HepG2 (cell line): ENCODE data around the gene ARPC1A. TPM values are rescaled to one million over a fixed set of nuclear protein-coding genes. Genes with fewer than 3 reads are reported as not detected.

Source experiments
- ATAC-seq: fragments of 200-7000 bp; cut with Tn5 transposase; 3 replicates; pipeline ENCODE4 v1.9.1; 2020; ENCODE audit warnings: mild to moderate bottlenecking, moderate library complexity
- BruUV-seq: library from RNA; stranded (reverse); fragments of 400-500 nt; replicated peaks from 2 replicates; lab custom pipeline; 2021; lab: Mats Ljungman, UMichigan
- CTCF ChIA-PET: fragments of 300-600 bp; formaldehyde crosslinking; extraction: SDS; loops from one replicate; lab custom pipeline; 2021; ENCODE audit warnings: low total read pairs, inconsistent platforms, low intra/inter-chr PET ratio; lab: Yijun Ruan, JAX
- POLR2A ChIA-PET: fragments of 350-600 bp; sonication (Branson Sonifier 250); formaldehyde crosslinking; loops from one replicate; lab custom pipeline; 2020; ENCODE audit warnings: antibody characterized with exemption, inconsistent platforms; lab: Yijun Ruan, JAX
- DNase-seq: peaks from one replicate; pipeline ENCODE4 v3.0.0-alpha.2; 2015; ENCODE audit warnings: low spot score
- FAIRE-seq: peaks from 3 replicates; lab custom pipeline; 2011; peaks lifted over from hg19 to GRCh38; lab: Jason Lieb, UNC
- H2AFZ ChIP-seq: one replicate; pipeline ENCODE4 v1.6.1; 2011; ENCODE audit warnings: low read length, inconsistent platforms
- H3K27ac ChIP-seq: fragments of 300-600 bp; 3 replicates; pipeline ENCODE4 v1.8.0; 2011; ENCODE audit warnings: mixed run types, mild to moderate bottlenecking, mixed read lengths, low read length, inconsistent platforms; ENCODE audit not compliant: insufficient read depth; ENCODE audit errors: extremely low read length
- H3K27me3 ChIP-seq, 2 experiments: fragments of 200-600 bp in 1 of 2; 2 replicates in 1 of 2; 3 replicates in 1 of 2; pipeline versions ENCODE4 v1.6.0 to v1.8.0; 2011; ENCODE audit warnings: low read length in 2 of 2, mild to moderate bottlenecking in 2 of 2, moderate library complexity in 2 of 2, inconsistent platforms in 1 of 2; ENCODE audit not compliant: insufficient read depth in 2 of 2, control insufficient read depth in 1 of 2
- H3K36me3 ChIP-seq, 2 experiments: fragments of 200-600 bp in 1 of 2; replicated peaks in 1 of 2; 2 replicates in 1 of 2; 3 replicates in 1 of 2; pipeline versions ENCODE4 v1.5.1 to v1.8.0; 2011; ENCODE audit warnings: low read length in 2 of 2, inconsistent platforms in 1 of 2; ENCODE audit not compliant: insufficient read depth in 2 of 2, control insufficient read depth in 1 of 2
- H3K4me1 ChIP-seq: 2 replicates; pipeline ENCODE4 v1.5.1; 2012; ENCODE audit warnings: low read length, inconsistent platforms; ENCODE audit not compliant: insufficient read depth
- H3K4me2 ChIP-seq: 2 replicates; pipeline ENCODE4 v1.6.0; 2011; ENCODE audit warnings: low read depth, low read length, inconsistent platforms
- H3K4me3 ChIP-seq, 3 experiments: fragments of 200-600 bp in 1 of 3; sonication (generic), shearing (Covaris generic) in 1 of 3; replicated peaks in 1 of 3; 2 replicates each; pipeline ENCODE4 v1.5.1; 2011 to 2016; ENCODE audit warnings: low read length in 3 of 3, inconsistent platforms in 2 of 3, low read depth in 2 of 3, mild to moderate bottlenecking in 2 of 3, control low read depth in 1 of 3, mixed read lengths in 1 of 3; ENCODE audit not compliant: insufficient read depth in 1 of 3
- H3K79me2 ChIP-seq: one replicate; pipeline ENCODE4 v1.6.1; 2011; ENCODE audit warnings: low read length, inconsistent platforms; ENCODE audit not compliant: insufficient read depth
- H3K9ac ChIP-seq: 2 replicates; pipeline ENCODE4 v1.6.0; 2011; ENCODE audit warnings: mild to moderate bottlenecking, low read depth, low read length, inconsistent platforms; ENCODE audit not compliant: insufficient read depth
- H3K9me3 ChIP-seq: 2 replicates; pipeline ENCODE4 v1.5.1; 2012; ENCODE audit warnings: mild to moderate bottlenecking, low read length
- H4K20me1 ChIP-seq: 2 replicates; pipeline ENCODE4 v1.6.0; 2011; ENCODE audit warnings: inconsistent platforms, mild to moderate bottlenecking, low read length, moderate library complexity; ENCODE audit not compliant: insufficient read depth
- ASH2L ChIP-seq: fragments of 300-600, 200-600 bp; sonication (generic); IDR thresholded peaks from 2 replicates; pipeline ENCODE4 v1.7.0; 2017; ENCODE audit warnings: low read depth, mild to moderate bottlenecking, moderate library complexity, mixed read lengths, low read length; ENCODE audit not compliant: insufficient read length
- ERF ChIP-seq: IDR thresholded peaks from 2 replicates; pipeline ENCODE4 v1.6.1; 2018; ENCODE audit warnings: missing biosample characterization, missing genetic modification reagents
- GLMP ChIP-seq: sonication (generic); formaldehyde crosslinking; IDR thresholded peaks from 2 replicates; pipeline ENCODE4 v1.9.0; 2021; ENCODE audit warnings: missing genetic modification reagents, mild to moderate bottlenecking, borderline replicate concordance
- MED1 ChIP-seq: sonication (generic); formaldehyde crosslinking; IDR thresholded peaks from 2 replicates; pipeline ENCODE4 v1.4.0; 2020; ENCODE audit warnings: missing genetic modification reagents
- MXD4 ChIP-seq: IDR thresholded peaks from 2 replicates; pipeline ENCODE4 v1.6.1; 2016; ENCODE audit warnings: mild to moderate bottlenecking, missing biosample characterization, missing genetic modification reagents
- SP4 ChIP-seq: sonication (generic); formaldehyde crosslinking; IDR thresholded peaks from 2 replicates; pipeline ENCODE4 v1.8.1; 2023; ENCODE audit warnings: mild to moderate bottlenecking, missing genetic modification reagents
- ZBTB38 ChIP-seq: sonication (generic); formaldehyde crosslinking; IDR thresholded peaks from 2 replicates; pipeline ENCODE4 v1.5.1; 2020; ENCODE audit warnings: mild to moderate bottlenecking, missing genetic modification reagents
- ZMYM4 ChIP-seq: sonication (generic); formaldehyde crosslinking; IDR thresholded peaks from 2 replicates; pipeline ENCODE4 v1.8.1; 2023; ENCODE audit warnings: mild to moderate bottlenecking, missing genetic modification reagents
- ZNF230 ChIP-seq: sonication (generic); formaldehyde crosslinking; IDR thresholded peaks from 2 replicates; pipeline ENCODE4 v1.4.0; 2020; ENCODE audit warnings: mild to moderate bottlenecking, missing genetic modification reagents
- ZNF441 ChIP-seq: sonication (generic); formaldehyde crosslinking; IDR thresholded peaks from 2 replicates; pipeline ENCODE4 v1.7.0; 2021; ENCODE audit warnings: missing genetic modification reagents, borderline replicate concordance
- ZNF451 ChIP-seq: sonication (generic); formaldehyde crosslinking; IDR thresholded peaks from 2 replicates; pipeline ENCODE4 v1.5.0; 2020; ENCODE audit warnings: mild to moderate bottlenecking, missing genetic modification reagents
- ZNF510 ChIP-seq: sonication (generic); formaldehyde crosslinking; IDR thresholded peaks from 2 replicates; pipeline ENCODE4 v1.4.0; 2020; ENCODE audit warnings: low read depth, mild to moderate bottlenecking, missing genetic modification reagents
- ZNF569 ChIP-seq: sonication (generic); formaldehyde crosslinking; IDR thresholded peaks from 2 replicates; pipeline ENCODE4 v1.5.0; 2020; ENCODE audit warnings: mild to moderate bottlenecking, missing genetic modification reagents, moderate library complexity, borderline replicate concordance
- ZNF629 ChIP-seq: sonication (generic); formaldehyde crosslinking; conservative IDR thresholded peaks from 2 replicates; pipeline ENCODE4 v1.5.0; 2020; ENCODE audit warnings: missing genetic modification reagents
- ZNF788 ChIP-seq: sonication (generic); formaldehyde crosslinking; IDR thresholded peaks from 2 replicates; pipeline ENCODE4 v1.5.0; 2020; ENCODE audit warnings: mild to moderate bottlenecking, missing genetic modification reagents, borderline replicate concordance
- ZSCAN9 ChIP-seq: IDR thresholded peaks from 2 replicates; pipeline ENCODE4 v1.6.1; 2016; ENCODE audit warnings: borderline replicate concordance
- WGBS: methylation state at CpG from one replicate; pipeline ENCODE4 v1.1.6; 2017; ENCODE audit warnings: low lambda C conversion rate; 5-methylcytosine and 5-hydroxymethylcytosine counted together
- in situ Hi-C: cut with HindIII; loops from 2 replicates; pipeline ENCODE4 v1.10.0; 2017; ENCODE audit warnings: low pct_unique_long_range_greater_than_20kb; ENCODE audit not compliant: extremely low pct_ligation_motif_present
- intact Hi-C: fragments of 100-400 bp; cut with micrococcal nuclease; formaldehyde crosslinking; loops from one replicate; pipeline ENCODE4 v1.10.0; 2022; ENCODE audit not compliant: unreplicated experiment
- polyA plus RNA-seq, 8 experiments: library from polyadenylated mRNA; depleted of rRNA in 3 of 8; stranded (reverse) in 7 of 8; unstranded in 1 of 8; fragments of >200 nt; fragmentation: Illumina TruSeq in 4 of 8; extraction: Trizol in 4 of 8; gene quantifications; 2 replicates each; pipeline versions ENCODE4 v1.2.1 to v1.2.3, GENCODE V29; 2011 to 2016; ENCODE audit warnings: low read depth in 4 of 8, missing spikeins in 1 of 8, mixed read lengths in 1 of 8; ENCODE audit not compliant: insufficient read depth in 1 of 8
- total RNA-seq, 5 experiments: library from RNA; depleted of rRNA; stranded (reverse); fragments of >200 nt; fragmentation: Illumina TruSeq; extraction: Trizol; gene quantifications; 2 replicates each; pipeline ENCODE4 v1.2.3, GENCODE V29; 2016; ENCODE audit warnings: low read depth in 1 of 5

The ARPC1A gene
- total and polyA plus RNA-seq, 2 of the 13 experiments (the other 11 are each of a cell fraction or from before 2014, with no cell fraction given) = 44.3 to 88.5 TPM

- H3K4me3 ChIP-seq = peak overlapping the region; percentile 87 to 99 (median 95); a peak in 5 of 6 replicates
- H3K4me2 ChIP-seq = peak overlapping the region; percentile 96
- peak; percentile 40; the same call in 1 of the 2 replicates for TF ChIP-seq GLMP
- no peak for TF ChIP-seq ZNF510 (CRISPR knock-in tag)
- TF ChIP-seq ASH2L = no peak
- TF ChIP-seq ZNF569 (CRISPR knock-in tag) = no peak
- TF ChIP-seq ZSCAN9 (CRISPR knock-in tag) = no peak
- 0 out of 2 replicates have a peak, but pooled peaks have one; percentile 25 for TF ChIP-seq ZNF451 (CRISPR knock-in tag)
- TF ChIP-seq MXD4 (CRISPR knock-in tag) = no peak
- no peak for TF ChIP-seq ZNF788 (CRISPR knock-in tag)
- TF ChIP-seq ZNF629 (CRISPR knock-in tag) = no peak
- TF ChIP-seq ZMYM4 (CRISPR knock-in tag) = 0 out of 2 replicates have a peak, but pooled peaks have one; percentile 3
- no peak for TF ChIP-seq ZNF441 (CRISPR knock-in tag)
- no peak for TF ChIP-seq ERF (CRISPR knock-in tag)
- TF ChIP-seq ZBTB38 = peak; percentile 96
- TF ChIP-seq ZNF230 (CRISPR knock-in tag) = no peak
- no peak for TF ChIP-seq SP4
- TF ChIP-seq MED1 (CRISPR knock-in tag) = 0 out of 2 replicates have a peak, but pooled peaks have one; percentile 5
- H3K27ac ChIP-seq = peak overlapping the region; percentile 91
- peaks cover 39% of the 10 kb centered on the region for H3K4me1 ChIP-seq
- 0 out of 2 replicates have a peak, but pooled peaks cover 2% of the 10 kb centered on the region for H4K20me1 ChIP-seq
- TSS peak; percentile 47 for BruUV-seq
- WGBS = 71% methylated on average over 41 of the region's 41 CpGs
- ATAC-seq (no peak), DNase-seq (no peak), FAIRE-seq (no peak)
- H3K9me3 ChIP-seq = no peaks in the 10 kb centered on the region
- no peak overlapping the region for H2AFZ ChIP-seq
- in situ Hi-C loops = no loop called here
- peak overlapping the region; percentile 93 for H3K9ac ChIP-seq
- intact Hi-C loops = loop anchor here (5.0 kb wide), 1 partner anchor 34 kb away; the partner anchor contains the start of genes BUD31 and PDAP1
- ChIA-PET CTCF (no interaction called here), POLR2A (interaction anchor here (0.6 to 1.6 kb wide), 12 partner anchors 7 to 275 kb away, joined by 3 to 29 read pairs (median 4); partner anchors contain the start of genes ARPC1A, BUD31, CPSF4 and PDAP1)
- no peaks in the 10 kb centered on the region for H3K27me3 ChIP-seq
- H3K36me3 ChIP-seq = no peaks in the 10 kb centered on the region
- peaks cover 8% of the 10 kb centered on the region for H3K79me2 ChIP-seq
Measured at GRCh38 chr7:99373091-99374066, 47.7 kb downstream of the ARPC1A start.
